ENCODE results near the gene SEMA3B. TPM values are rescaled to one million over a fixed set of nuclear protein-coding genes. Genes with fewer than 3 reads are reported as not detected.

Gene SEMA3B
- total RNA-seq, 1 donor from 2014 or later = 34.8 TPM

- peak; percentile 86 for TF ChIP-seq CTCF (conservative IDR thresholded peaks at IDR 0.05)
- H3K4me3 Mint-ChIP-seq = peak overlapping the region; percentile 75
- H3K36me3 Mint-ChIP-seq = peaks cover 4% of the 10 kb centered on the region
- peaks cover 22% of the 10 kb centered on the region for H3K4me1 Mint-ChIP-seq (ENCODE audit: unreplicated experiment)
- no peaks in the 10 kb centered on the region for H3K27me3 Mint-ChIP-seq
- DNase-seq (ENCODE audit: extremely low spot score, unreplicated experiment) = no peak
- H3K9me3 Mint-ChIP-seq = no peaks in the 10 kb centered on the region
- H3K27ac Mint-ChIP-seq = peak overlapping the region; percentile 86
These were observed 55.6 kb downstream of the SEMA3B start for GRCh38 chr3:50324351-50325112.

DNA sequence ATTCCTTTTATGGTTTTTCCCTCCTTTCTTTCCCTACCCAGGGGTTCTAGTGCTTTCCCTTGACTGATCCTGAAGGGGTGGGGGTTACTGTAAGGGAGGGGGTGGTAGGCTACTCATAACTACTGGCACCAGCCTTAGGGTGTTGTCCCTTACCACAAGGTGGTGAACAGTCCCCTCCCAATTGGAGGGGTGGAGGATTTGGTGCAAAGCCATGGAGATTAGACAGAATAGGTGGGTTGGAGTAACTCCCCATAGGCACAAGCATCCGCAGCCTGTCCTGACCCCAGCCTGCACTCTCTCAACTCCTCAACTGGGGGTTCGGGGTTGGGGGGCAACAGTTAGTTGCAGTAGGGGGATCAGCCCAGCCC lies 56.1 kb downstream of the SEMA3B start:
- DNase-seq (ENCODE audit: extremely low spot score, unreplicated experiment) = no peak
- Mint-ChIP-seq H3K27ac (peak overlapping the region; percentile 86), H3K9me3 (no peaks in the 10 kb centered on the region), H3K36me3 (peaks cover 4% of the 10 kb centered on the region), H3K27me3 (no peaks in the 10 kb centered on the region), H3K4me3 (peak overlapping the region; percentile 75), H3K4me1 (ENCODE audit: unreplicated experiment) (peaks cover 19% of the 10 kb centered on the region)
- TF ChIP-seq CTCF (conservative IDR thresholded peaks at IDR 0.05) = no peak

- Mint-ChIP-seq H3K4me3 (peak overlapping the region; percentile 75), H3K27ac (no peak overlapping the region), H3K9me3 (no peaks in the 10 kb centered on the region), H3K36me3 (peaks cover 4% of the 10 kb centered on the region), H3K27me3 (no peaks in the 10 kb centered on the region), H3K4me1 (ENCODE audit: unreplicated experiment) (peaks cover 16% of the 10 kb centered on the region)
- DNase-seq (ENCODE audit: extremely low spot score, unreplicated experiment) = no peak
- no peak for TF ChIP-seq CTCF (conservative IDR thresholded peaks at IDR 0.05)
These were observed 56.7 kb downstream of the SEMA3B start for GRCh38 chr3:50325497-50326181.

GRCh38 chr3:50326182-50326541 lies 57.2 kb downstream of the SEMA3B start:
- Mint-ChIP-seq H3K27ac (no peak overlapping the region), H3K9me3 (no peaks in the 10 kb centered on the region), H3K36me3 (peaks cover 4% of the 10 kb centered on the region), H3K4me1 (ENCODE audit: unreplicated experiment) (peaks cover 16% of the 10 kb centered on the region), H3K4me3 (peak overlapping the region; percentile 60), H3K27me3 (no peaks in the 10 kb centered on the region)
- TF ChIP-seq CTCF (conservative IDR thresholded peaks at IDR 0.05) = no peak
- DNase-seq (ENCODE audit: extremely low spot score, unreplicated experiment) = no peak

- H3K4me3 Mint-ChIP-seq = peak overlapping the region; percentile 95
- peak overlapping the region; percentile 21 for H3K27ac Mint-ChIP-seq
- TF ChIP-seq CTCF (conservative IDR thresholded peaks at IDR 0.05) = no peak
- H3K9me3 Mint-ChIP-seq = no peaks in the 10 kb centered on the region
- H3K27me3 Mint-ChIP-seq = no peaks in the 10 kb centered on the region
- no peak for DNase-seq (ENCODE audit: extremely low spot score, unreplicated experiment)
- H3K36me3 Mint-ChIP-seq = peaks cover 4% of the 10 kb centered on the region
- peaks cover 16% of the 10 kb centered on the region for H3K4me1 Mint-ChIP-seq (ENCODE audit: unreplicated experiment)
These were observed 58.2 kb downstream of the SEMA3B start for GRCh38 chr3:50327129-50327528.

Small RNA genes lying within 50 kb of the gene (microRNA-seq; reads per million reads assigned to microRNA genes)
- gene MIR5787 = not detected

Other genes starting within 250 kb of the SEMA3B start
- 170 and 244 TPM in 2 replicates for gene RBM5, start 180.2 kb upstream of the SEMA3B start, total RNA-seq (ENCODE audit: low replicate concordance)
- gene SEMA3F, start 113.8 kb upstream of the SEMA3B start, total RNA-seq (ENCODE audit: low replicate concordance) = 41.9 and 48.0 TPM in 2 replicates
- 0.71 TPM in 1 of 2 replicates, not detected in the other for gene GNAT1, start 77.5 kb upstream of the SEMA3B start, total RNA-seq (ENCODE audit: low replicate concordance)
- gene SLC38A3, start 63.9 kb upstream of the SEMA3B start, total RNA-seq (ENCODE audit: low replicate concordance) = 6.0 and 11.0 TPM in 2 replicates
- 140 and 145 TPM in 2 replicates for gene GNAI2, start 32.9 kb upstream of the SEMA3B start, total RNA-seq (ENCODE audit: low replicate concordance)
- gene LSMEM2, start 9.9 kb downstream of the SEMA3B start, total RNA-seq (ENCODE audit: low replicate concordance) = not detected in 2 replicates
- 60.9 and 80.5 TPM in 2 replicates for gene IFRD2, start 23.3 kb downstream of the SEMA3B start, total RNA-seq (ENCODE audit: low replicate concordance)
- gene HYAL3, start 30.3 kb downstream of the SEMA3B start, total RNA-seq (ENCODE audit: low replicate concordance) = 2.9 and 4.0 TPM in 2 replicates
- 12.9 and 13.0 TPM in 2 replicates for gene NAA80, start 30.3 kb downstream of the SEMA3B start, total RNA-seq (ENCODE audit: low replicate concordance)
- gene HYAL1, start 34.4 kb downstream of the SEMA3B start, total RNA-seq (ENCODE audit: low replicate concordance) = 2.3 and 3.7 TPM in 2 replicates
- 46.6 and 52.5 TPM in 2 replicates for gene HYAL2, start 53.6 kb downstream of the SEMA3B start, total RNA-seq (ENCODE audit: low replicate concordance)
- 24.9 and 39.0 TPM in 2 replicates for gene TUSC2, start 59.1 kb downstream of the SEMA3B start, total RNA-seq (ENCODE audit: low replicate concordance)
- 13.7 and 13.8 TPM in 2 replicates for gene RASSF1, start 71.7 kb downstream of the SEMA3B start, total RNA-seq (ENCODE audit: low replicate concordance)
- gene ZMYND10, start 76.6 kb downstream of the SEMA3B start, total RNA-seq (ENCODE audit: low replicate concordance) = 1.8 and 13.4 TPM in 2 replicates
- gene NPRL2, start 81.6 kb downstream of the SEMA3B start, total RNA-seq (ENCODE audit: low replicate concordance) = 20.3 and 27.9 TPM in 2 replicates
- gene CYB561D2, start 81.7 kb downstream of the SEMA3B start, total RNA-seq (ENCODE audit: low replicate concordance) = 10.1 and 15.9 TPM in 2 replicates
- 42.7 and 44.4 TPM in 2 replicates for gene TMEM115, start 90.4 kb downstream of the SEMA3B start, total RNA-seq (ENCODE audit: low replicate concordance)
- 7.8 and 19.4 TPM in 2 replicates for gene CACNA2D2, start 234.5 kb downstream of the SEMA3B start, total RNA-seq (ENCODE audit: low replicate concordance)

All from type B pancreatic cell (in vitro differentiated cells).